IMR-90 (cell line): ENCODE data around the gene STX7. TPM values are rescaled to one million over a fixed set of nuclear protein-coding genes. Genes with fewer than 3 reads are reported as not detected.

Experiments
- ATAC-seq: fragments of 200-7000 bp; cut with Tn5 transposase; 2 replicates; pipeline ENCODE4 v1.9.1; 2020; ENCODE audit warnings: low read depth, mild to moderate bottlenecking, moderate library complexity
- BruUV-seq: library from RNA; stranded (reverse); fragments of 400-500 nt; replicated peaks from 2 replicates; lab custom pipeline; 2021; lab: Mats Ljungman, UMichigan
- CTCF ChIA-PET: fragments of 300-600 bp; formaldehyde crosslinking; extraction: SDS; loops from one replicate; lab custom pipeline; 2021; ENCODE audit warnings: antibody characterized with exemption; lab: Yijun Ruan, JAX
- POLR2A ChIA-PET: fragments of 300-600 bp; sonication (Branson Sonifier 250); formaldehyde crosslinking; loops from one replicate; lab custom pipeline; 2022; ENCODE audit warnings: antibody characterized with exemption; ENCODE audit not compliant: unreplicated experiment; lab: Charles Lee
- DNase-seq: peaks from one replicate; pipeline ENCODE4 v3.0.0; 2013
- H2AFZ ChIP-seq: replicated peaks from 2 replicates; pipeline ENCODE3; 2013; ENCODE audit warnings: low read length, mild to moderate bottlenecking; ENCODE audit not compliant: poor library complexity
- H2AK5ac ChIP-seq: 2 replicates; pipeline ENCODE4 v1.6.1; 2013; ENCODE audit warnings: low read depth, low read length, inconsistent platforms
- H2AK9ac ChIP-seq: replicated peaks from 2 replicates; pipeline ENCODE3; 2013; ENCODE audit warnings: mild to moderate bottlenecking, low read depth, low read length, moderate library complexity; ENCODE audit not compliant: poor library complexity
- H2BK120ac ChIP-seq: 2 replicates; pipeline ENCODE4 v1.6.1; 2013; ENCODE audit warnings: low read depth, low read length, inconsistent platforms
- H2BK15ac ChIP-seq: 3 replicates; pipeline ENCODE4 v1.6.1; 2013; ENCODE audit warnings: low read depth, low read length, inconsistent platforms
- H2BK20ac ChIP-seq: 2 replicates; pipeline ENCODE4 v1.6.1; 2013; ENCODE audit warnings: low read depth, mild to moderate bottlenecking, inconsistent platforms, low read length, moderate library complexity
- H2BK5ac ChIP-seq: 2 replicates; pipeline ENCODE4 v1.6.1; 2013; ENCODE audit warnings: mild to moderate bottlenecking, low read depth, low read length, inconsistent platforms; ENCODE audit not compliant: poor library complexity, severe bottlenecking
- H3K14ac ChIP-seq: replicated peaks from 2 replicates; pipeline ENCODE4 v1.6.1; 2013; ENCODE audit warnings: low read depth, low read length, inconsistent platforms
- H3K18ac ChIP-seq: 2 replicates; pipeline ENCODE4 v1.6.1; 2013; ENCODE audit warnings: low read depth, low read length, control low read depth
- H3K23ac ChIP-seq: 2 replicates; pipeline ENCODE4 v1.6.1; 2013; ENCODE audit warnings: low read depth, low read length, inconsistent platforms
- H3K27ac ChIP-seq: 2 replicates; pipeline ENCODE4 v1.5.1; 2013; ENCODE audit warnings: mild to moderate bottlenecking, control low read depth, low read length; ENCODE audit not compliant: insufficient read depth
- H3K27me3 ChIP-seq: 2 replicates; pipeline ENCODE4 v1.6.1; 2013; ENCODE audit warnings: low read length; ENCODE audit not compliant: control insufficient read depth, insufficient read depth
- H3K36me3 ChIP-seq: 2 replicates; pipeline ENCODE4 v1.6.1; 2013; ENCODE audit warnings: low read length, mixed read lengths; ENCODE audit not compliant: control insufficient read depth, insufficient read depth
- H3K4ac ChIP-seq: 2 replicates; pipeline ENCODE4 v1.6.1; 2013; ENCODE audit warnings: low read depth, low read length, inconsistent platforms
- H3K4me1 ChIP-seq: 2 replicates; pipeline ENCODE4 v1.6.1; 2013; ENCODE audit warnings: low read length, mixed read lengths; ENCODE audit not compliant: control insufficient read depth, insufficient read depth
- H3K4me2 ChIP-seq: 2 replicates; pipeline ENCODE4 v1.6.1; 2013; ENCODE audit warnings: low read depth, mild to moderate bottlenecking, control low read depth, low read length, moderate library complexity
- H3K4me3 ChIP-seq: 2 replicates; pipeline ENCODE4 v1.5.1; 2013; ENCODE audit warnings: low read depth, mild to moderate bottlenecking, control low read depth, low read length, moderate library complexity; ENCODE audit not compliant: insufficient read depth
- H3K56ac ChIP-seq: 2 replicates; pipeline ENCODE4 v1.6.1; 2013; ENCODE audit warnings: low read length, inconsistent platforms; ENCODE audit not compliant: insufficient read depth; ENCODE audit errors: extremely low read depth
- H3K79me1 ChIP-seq, 2 experiments: 2 replicates each; pipeline ENCODE4 v1.6.1; 2013; ENCODE audit warnings: low read length in 2 of 2, inconsistent platforms in 1 of 2, low read depth in 1 of 2
- H3K9ac ChIP-seq: 2 replicates; pipeline ENCODE4 v1.6.1; 2013; ENCODE audit warnings: low read depth, low read length, control low read depth
- H3K9me1 ChIP-seq: 2 replicates; pipeline ENCODE4 v1.6.1; 2013; ENCODE audit warnings: low read length, inconsistent platforms; ENCODE audit not compliant: insufficient read depth
- H3K9me3 ChIP-seq: 2 replicates; pipeline ENCODE4 v1.6.1; 2013; ENCODE audit warnings: low read length; ENCODE audit not compliant: control insufficient read depth, insufficient read depth
- H4K20me1 ChIP-seq: 2 replicates; pipeline ENCODE4 v1.6.1; 2013; ENCODE audit warnings: low read length, inconsistent platforms; ENCODE audit not compliant: insufficient read depth
- H4K5ac ChIP-seq: 2 replicates; pipeline ENCODE4 v1.6.1; 2013; ENCODE audit warnings: mild to moderate bottlenecking, low read depth, low read length, control low read depth
- H4K8ac ChIP-seq, 2 experiments: 2 replicates each; pipeline ENCODE4 v1.6.1; 2013; ENCODE audit warnings: low read depth in 2 of 2, low read length in 2 of 2, control low read depth in 1 of 2, inconsistent platforms in 1 of 2
- H4K91ac ChIP-seq: 2 replicates; pipeline ENCODE4 v1.6.1; 2013; ENCODE audit warnings: low read depth, low read length, inconsistent platforms; ENCODE audit not compliant: insufficient read depth
- RAD21 ChIP-seq: IDR thresholded peaks from 2 replicates; pipeline ENCODE4 v1.6.1; 2012; ENCODE audit warnings: low read length, improper control_type of control experiment
- WGBS, 2 experiments: methylation state at CpG; one replicate each; pipeline versions ENCODE4 v1.1.5 to v1.1.7; 2013; ENCODE audit warnings: missing lambda C conversion rate in 2 of 2; ENCODE audit not compliant: insufficient read length in 1 of 2; ENCODE audit errors: extremely low coverage in 2 of 2; 5-methylcytosine and 5-hydroxymethylcytosine counted together
- dilution Hi-C: fragments of 300-500 bp; cut with HindIII; formaldehyde crosslinking; loops from one replicate; pipeline ENCODE4 v1.14.3; 2018; ENCODE audit warnings: low sequenced_read_pairs; ENCODE audit not compliant: unreplicated experiment
- in situ Hi-C: fragments of 300-500 bp; cut with MboI; formaldehyde crosslinking; loops from 3 replicates; pipeline ENCODE4 v1.14.3; 2019; ENCODE audit warnings: low sequenced_read_pairs, inconsistent platforms, mixed read lengths
- intact Hi-C: fragments of 100-400 bp; cut with micrococcal nuclease; formaldehyde crosslinking; loops from 2 replicates; pipeline ENCODE4 v1.10.0; 2022
- polyA plus RNA-seq, 3 experiments: library from polyadenylated mRNA; depleted of rRNA; stranded (reverse); fragments of >200 nt; gene quantifications; 2 replicates each; pipeline ENCODE4 v1.2.3, GENCODE V29; 2012; ENCODE audit warnings: low replicate concordance in 1 of 3
- total RNA-seq: library from RNA; depleted of rRNA; stranded (reverse); fragments of >200 nt; gene quantifications from 2 replicates; pipeline ENCODE4 v1.2.3, GENCODE V29; 2012

Gene STX7
- total and polyA plus RNA-seq, 2 of the 4 experiments (the other 2 are of a cell fraction): 16.5 to 35.1 TPM

DNA sequence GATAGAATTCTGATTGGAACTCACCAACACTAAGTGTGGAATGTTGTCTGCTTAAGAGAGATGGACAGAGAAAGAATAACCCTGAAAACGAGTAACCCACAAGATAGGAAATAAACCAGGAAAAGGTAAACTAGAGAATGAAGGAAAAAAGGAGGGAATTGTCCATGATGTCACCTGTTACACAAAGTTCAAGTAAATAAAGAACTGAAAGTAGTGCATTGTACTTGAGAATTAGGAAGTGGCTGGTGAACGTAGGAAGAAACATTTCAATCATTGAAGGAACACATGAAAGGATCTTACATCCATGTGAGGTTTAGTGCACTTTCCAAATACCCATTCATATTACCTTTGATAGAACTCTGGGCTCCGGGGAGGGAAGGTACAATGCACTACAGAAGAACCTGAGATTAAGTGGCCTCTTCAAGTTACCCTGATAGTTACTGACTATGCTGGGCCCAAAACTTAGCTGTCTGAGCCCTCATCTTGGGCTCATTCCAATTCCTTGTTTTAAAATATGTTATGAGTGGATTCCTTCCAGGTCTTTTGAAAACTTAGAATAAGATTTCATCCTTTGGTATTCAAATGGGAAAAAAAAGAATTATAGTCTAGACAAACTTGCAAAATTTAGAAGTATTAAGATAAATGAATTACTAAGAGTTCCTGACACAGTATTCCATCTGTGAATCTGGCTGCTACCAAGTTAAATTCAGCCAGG is 1.1 kb upstream of the STX7 start:
- ATAC-seq (no peak), DNase-seq (no peak)
- H3K14ac ChIP-seq: no peak overlapping the region
- no peak overlapping the region for H4K8ac ChIP-seq
- no peak overlapping the region for H3K9ac ChIP-seq
- no peak overlapping the region for H4K91ac ChIP-seq
- peaks cover 4% of the 10 kb centered on the region for H3K4me1 ChIP-seq
- H3K9me1 ChIP-seq: no peaks in the 10 kb centered on the region
- H4K5ac ChIP-seq: no peak overlapping the region
- no peak overlapping the region for H3K4me3 ChIP-seq
- no peak overlapping the region for H3K23ac ChIP-seq
- H4K20me1 ChIP-seq: peaks cover 18% of the 10 kb centered on the region; the same call in 1 of the 2 replicates
- no peak overlapping the region for H2AK5ac ChIP-seq
- peaks cover 14% of the 10 kb centered on the region for H3K27me3 ChIP-seq
- H2BK120ac ChIP-seq: no peak overlapping the region
- TF ChIP-seq RAD21: no peak
- H2AK9ac ChIP-seq: no peak overlapping the region
- no peak overlapping the region for H3K4ac ChIP-seq
- no peak overlapping the region for H2BK20ac ChIP-seq
- intact Hi-C loops: no loop called here
- dilution Hi-C loops: no loop called here
- H3K56ac ChIP-seq: no peak overlapping the region
- no peak overlapping the region for H3K4me2 ChIP-seq
- no peaks in the 10 kb centered on the region for H3K36me3 ChIP-seq
- H3K18ac ChIP-seq: no peak overlapping the region
- H3K9me3 ChIP-seq: no peaks in the 10 kb centered on the region
- in situ Hi-C loops: no loop called here
- no TSS peak for BruUV-seq
- POLR2A ChIA-PET: no interaction called here
- no peak overlapping the region for H2BK15ac ChIP-seq
- H2BK5ac ChIP-seq: no peak overlapping the region
- peaks cover 8 to 26% of the 10 kb centered on the region in 2 experiments; a peak in 2 of 4 replicates for H3K79me1 ChIP-seq
- WGBS, 2 experiments: no CpG with 5 or more reads among the region's 3 CpGs
- no peak overlapping the region for H3K27ac ChIP-seq
- H2AFZ ChIP-seq: no peak overlapping the region
- CTCF ChIA-PET: interaction anchor here (0.9 kb wide), 1 partner anchor 234 kb away, joined by 3 read pairs; no protein-coding TSS in a partner anchor
